Measurements from ENCODE around the gene MARCHF10.

The MARCHF10 gene

DNA sequence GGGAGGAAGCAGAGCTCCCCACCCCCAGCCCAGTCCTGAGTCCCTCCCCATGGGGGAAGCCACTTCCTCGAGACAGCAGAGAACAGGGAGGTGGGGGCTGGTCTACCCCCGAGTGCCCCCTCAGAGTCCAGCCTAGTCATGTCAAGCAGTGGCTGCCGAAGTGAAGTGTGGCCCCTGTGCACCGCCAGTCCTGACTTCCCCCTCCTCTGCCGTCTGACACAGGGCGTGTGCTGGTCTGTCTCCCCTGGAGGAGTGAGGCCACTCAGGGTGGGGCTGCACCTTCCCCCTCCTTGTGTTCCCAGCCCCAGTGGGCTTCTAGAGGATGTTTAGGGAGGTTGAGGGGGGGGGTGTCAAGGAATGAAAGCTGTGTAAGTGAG is 133.8 kb downstream of the MARCHF10 start:
- DNase-seq = no peak

DNA sequence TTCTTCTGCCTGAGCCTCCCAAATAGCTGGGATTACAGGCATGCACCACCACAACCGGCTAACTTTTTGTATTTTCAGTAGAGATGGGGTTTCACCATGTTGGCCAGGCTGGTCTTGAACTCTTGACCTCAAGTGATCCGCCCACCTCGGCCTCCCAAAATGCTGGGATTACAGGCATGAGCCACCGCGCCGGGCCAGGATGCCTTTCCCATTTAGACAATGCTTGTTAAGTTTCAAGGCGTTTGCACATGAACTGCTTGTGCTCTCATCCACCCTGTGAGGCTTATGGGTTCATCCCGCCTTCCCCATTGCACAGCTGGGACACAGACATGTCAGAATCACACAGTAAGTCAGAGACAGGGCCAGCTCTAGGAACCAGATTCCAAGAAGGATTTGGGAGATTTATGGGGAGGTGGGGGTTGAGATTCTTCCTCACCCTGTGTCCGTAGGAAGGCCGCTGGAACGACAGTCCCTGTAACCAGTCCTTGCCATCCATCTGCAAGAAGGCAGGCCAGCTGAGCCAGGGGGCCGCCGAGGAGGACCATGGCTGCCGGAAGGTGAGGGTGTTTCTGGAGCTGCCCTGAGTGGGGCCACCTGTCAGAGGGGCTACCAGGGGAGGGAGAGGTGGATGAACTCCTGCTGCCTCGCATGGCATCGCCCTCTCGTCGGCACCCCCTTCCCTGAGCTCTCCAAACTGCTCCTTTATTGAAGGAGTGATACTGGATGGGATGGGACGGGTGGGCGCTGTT is 134.3 kb downstream of the MARCHF10 start:
- DNase-seq = no peak

DNA sequence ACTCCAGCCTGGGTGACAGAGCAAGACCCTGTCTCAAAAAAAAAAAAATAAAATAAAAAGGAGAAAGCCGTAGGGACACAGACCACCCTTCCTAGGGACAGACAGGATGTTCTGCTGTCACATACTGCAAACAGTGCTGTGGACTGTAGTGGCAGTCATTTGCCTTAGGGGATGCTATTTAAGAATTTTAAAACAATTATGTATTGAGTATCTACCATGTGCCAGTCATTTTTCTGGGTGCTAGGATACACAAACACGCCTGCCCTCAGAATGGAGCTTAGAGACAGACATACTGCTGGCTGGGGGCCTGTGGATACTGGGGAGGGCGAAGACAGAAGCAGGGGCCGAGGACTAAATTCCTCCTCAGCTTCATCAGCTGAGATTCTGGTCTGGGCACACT is 135.2 kb downstream of the MARCHF10 start:
- DNase-seq = no peak

DNA sequence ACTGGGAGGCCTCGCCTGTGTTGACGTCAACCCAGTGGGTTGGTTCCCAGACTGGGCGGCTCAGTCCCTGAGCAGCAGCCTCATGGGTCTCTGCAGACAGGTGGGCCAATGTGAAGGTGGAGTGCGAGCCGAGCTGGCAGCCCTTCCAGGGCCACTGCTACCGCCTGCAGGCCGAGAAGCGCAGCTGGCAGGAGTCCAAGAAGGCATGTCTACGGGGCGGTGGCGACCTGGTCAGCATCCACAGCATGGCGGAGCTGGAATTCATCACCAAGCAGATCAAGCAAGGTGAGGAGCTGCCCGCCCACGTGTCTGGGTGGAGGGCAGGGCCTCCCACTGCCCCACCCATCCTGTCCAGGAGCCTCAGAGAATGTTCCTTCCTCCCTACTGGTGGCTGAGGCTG is 136.6 kb downstream of the MARCHF10 start:
- DNase-seq = peak; percentile 90

DNA sequence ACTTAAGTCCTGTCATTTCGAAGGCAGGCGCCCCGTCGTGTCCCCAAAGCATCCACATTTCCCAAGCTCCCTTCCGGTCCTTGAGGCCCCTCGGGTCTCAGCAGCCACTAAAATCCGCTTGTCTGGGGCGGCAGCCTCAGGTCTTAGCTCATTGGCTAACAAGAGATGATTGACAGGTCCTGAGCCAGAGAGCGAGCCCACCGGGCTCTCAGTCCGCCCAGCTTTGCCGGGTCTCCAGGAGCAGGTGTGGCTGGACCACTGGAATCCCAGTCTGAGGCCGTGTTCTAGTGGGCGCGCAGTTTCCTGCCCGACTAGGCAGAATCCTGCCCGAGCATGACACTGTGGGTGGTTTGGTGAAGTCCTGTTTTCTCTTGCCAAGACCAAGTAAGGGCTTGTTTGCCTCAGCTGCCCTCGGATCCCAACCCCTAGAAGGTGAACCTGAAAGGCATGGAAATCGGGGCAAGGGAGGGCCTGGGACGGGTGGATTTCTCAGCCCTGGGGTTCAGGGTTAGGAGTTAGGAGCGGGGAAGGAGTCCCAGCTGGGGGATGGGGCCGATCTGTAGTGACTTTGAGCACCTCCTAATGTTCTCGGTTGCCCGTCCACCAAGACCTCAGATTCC is 137.8 kb downstream of the MARCHF10 start:
- no peak for DNase-seq

DNA sequence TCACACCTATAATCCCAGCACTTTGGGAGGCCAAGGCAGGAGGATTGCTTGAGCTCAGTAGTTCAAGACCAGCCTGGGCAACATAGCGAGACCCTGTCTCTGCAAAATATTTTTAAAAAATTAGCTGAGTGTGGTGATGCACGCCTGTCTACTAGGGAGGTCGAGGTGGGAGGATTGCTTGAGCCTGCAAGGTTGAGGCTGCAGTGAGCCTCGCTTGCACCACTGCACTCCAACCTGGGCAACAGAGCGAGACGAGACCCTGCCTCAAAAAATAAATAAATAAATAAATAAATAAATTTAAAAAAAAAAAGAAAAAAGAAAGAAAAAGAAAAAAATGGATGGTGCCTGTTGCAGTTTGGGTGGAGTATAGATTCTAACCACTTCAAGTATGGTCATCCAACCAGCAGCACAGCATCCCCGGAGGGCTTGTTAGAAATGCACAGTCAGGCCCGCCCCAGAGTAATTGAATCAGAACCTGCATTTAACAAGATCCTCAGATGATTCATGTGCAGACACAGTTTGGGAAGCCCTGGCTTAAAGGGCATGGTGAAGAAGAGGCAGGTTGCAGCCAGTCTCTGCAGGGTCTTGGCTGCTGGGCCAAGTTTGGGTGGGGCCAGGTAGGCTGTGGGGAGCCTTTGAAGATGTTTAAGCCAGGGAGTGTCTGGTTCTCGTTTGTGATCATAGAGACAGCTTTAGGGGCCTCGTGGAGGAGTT is 139.9 kb downstream of the MARCHF10 start:
- DNase-seq = no peak

DNA sequence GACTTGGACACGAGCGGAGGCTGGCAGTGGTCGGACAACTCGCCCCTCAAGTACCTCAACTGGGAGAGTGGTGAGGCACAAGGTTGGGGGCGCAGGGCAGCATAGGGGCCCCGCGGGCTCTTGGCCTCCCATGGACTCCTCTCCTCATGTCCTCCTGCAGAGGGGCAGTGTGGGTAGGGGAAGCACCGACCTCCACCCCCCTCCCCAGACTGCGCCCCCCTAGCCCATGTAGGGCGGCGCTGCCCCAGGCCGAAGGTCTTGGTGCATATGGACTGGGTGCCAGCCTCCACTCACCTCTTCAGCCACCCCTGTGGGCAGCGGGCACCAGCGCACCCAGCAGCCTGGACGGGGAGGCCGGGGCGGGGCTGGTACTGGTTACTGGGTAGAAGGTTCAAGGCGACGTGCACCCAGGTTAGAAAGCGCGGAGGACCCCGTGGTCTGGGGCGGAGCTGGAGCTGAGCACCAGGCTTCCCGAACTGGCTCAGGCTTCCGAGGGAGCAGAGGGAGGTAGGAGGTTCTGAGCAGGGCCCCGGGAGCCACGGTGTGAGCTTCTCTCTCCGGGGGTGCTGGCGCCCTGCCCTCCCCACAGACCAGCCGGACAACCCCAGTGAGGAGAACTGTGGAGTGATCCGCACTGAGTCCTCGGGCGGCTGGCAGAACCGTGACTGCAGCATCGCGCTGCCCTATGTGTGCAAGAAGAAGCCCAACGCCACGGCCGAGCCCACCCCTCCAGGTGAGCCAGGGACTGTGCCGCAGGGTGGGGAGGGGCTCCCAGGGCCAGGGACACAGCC is 141.1 kb downstream of the MARCHF10 start:
- DNase-seq = no peak

DNA sequence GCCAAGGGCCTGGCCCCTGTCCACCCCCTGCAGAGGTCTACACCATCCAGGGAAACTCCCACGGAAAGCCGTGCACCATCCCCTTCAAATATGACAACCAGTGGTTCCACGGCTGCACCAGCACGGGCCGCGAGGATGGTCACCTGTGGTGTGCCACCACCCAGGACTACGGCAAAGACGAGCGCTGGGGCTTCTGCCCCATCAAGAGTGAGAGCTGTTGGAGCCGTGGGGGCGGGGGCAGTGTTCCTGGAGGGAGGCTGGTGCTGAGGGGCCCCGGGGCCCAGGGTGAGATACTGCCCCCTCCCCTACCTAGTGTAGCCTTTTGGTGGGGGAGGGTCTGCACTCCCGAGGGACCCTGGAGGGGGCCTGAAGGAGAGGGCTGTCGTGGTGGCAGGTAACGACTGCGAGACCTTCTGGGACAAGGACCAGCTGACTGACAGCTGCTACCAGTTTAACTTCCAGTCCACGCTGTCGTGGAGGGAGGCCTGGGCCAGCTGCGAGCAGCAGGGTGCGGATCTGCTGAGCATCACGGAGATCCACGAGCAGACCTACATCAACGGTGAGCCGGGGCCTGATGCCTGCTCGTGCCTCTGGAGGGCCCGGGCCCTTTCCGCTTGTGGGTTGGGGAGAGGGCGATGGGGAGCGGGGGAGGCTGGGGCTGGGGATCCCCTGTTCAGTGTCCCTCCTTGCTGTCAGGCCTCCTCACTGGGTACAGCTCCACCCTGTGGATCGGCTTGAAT is 141.9 kb downstream of the MARCHF10 start:
- no peak for DNase-seq

DNA sequence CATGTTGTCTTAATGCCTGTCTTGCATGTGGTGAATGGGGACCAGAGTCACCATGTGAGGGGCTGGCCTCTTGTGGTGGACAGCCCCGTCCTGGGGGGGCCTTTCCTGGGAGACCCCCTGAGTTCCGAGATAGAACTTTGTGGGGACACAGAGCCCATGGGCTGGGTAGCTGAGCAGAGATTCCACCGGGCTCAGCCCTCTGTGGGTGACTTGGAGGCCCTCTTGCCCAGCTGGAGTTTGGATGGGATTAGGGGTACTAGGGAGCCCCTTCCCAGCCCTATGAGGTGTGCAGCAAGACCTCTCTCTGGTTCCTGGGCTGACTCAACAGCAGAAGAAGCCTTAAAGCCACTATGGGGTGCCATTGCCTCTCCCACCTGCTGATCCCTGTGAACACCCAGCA is 142.5 kb downstream of the MARCHF10 start:
- DNase-seq = no peak

DNA sequence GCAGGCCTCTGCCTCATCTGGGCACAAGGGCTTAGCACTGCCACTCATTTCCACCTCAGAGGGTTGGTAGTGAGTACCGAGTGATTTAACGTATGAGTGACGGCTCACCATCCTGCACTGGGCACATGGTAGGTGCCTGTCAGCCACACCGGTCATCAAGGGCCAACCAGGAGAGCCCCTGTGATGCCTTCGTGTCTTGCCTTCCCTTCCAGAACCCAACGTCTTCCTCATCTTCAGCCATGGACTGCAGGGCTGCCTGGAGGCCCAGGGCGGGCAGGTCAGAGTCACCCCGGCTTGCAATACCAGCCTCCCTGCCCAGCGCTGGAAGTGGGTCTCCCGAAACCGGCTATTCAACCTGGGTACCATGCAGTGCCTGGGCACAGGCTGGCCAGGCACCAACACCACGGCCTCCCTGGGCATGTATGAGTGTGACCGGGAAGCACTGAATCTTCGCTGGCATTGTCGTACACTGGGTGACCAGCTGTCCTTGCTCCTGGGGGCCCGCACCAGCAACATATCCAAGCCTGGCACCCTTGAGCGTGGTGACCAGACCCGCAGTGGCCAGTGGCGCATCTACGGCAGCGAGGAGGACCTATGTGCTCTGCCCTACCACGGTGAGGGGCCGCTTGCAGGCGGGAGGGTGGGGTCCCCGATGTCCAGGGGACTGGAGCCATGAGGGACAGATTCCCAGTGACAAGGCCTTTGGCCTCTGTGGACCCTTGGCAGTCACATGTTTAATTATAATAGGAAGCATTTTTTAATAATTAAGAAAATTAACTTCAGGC is 143.6 kb downstream of the MARCHF10 start:
- no peak for DNase-seq

DNA sequence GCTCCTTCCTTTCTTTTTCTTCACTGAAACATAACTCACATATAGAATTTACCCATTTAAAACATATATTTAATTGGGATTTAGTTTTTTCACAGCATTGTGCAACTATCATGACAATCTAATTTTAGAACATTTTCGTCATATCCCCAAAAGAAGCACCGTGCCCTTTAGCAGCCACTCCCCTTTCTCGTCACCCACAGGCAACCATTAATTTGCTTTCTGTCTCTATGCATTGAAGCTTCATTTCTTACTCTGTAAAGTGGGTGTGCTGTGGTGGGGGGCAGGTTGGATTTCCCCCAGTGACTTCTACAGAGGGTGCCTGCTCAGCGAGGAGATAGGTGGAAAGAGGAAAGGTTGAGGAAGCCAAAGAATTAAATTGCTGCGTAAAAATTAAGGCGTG is 144.8 kb downstream of the MARCHF10 start:
- DNase-seq = no peak

DNA sequence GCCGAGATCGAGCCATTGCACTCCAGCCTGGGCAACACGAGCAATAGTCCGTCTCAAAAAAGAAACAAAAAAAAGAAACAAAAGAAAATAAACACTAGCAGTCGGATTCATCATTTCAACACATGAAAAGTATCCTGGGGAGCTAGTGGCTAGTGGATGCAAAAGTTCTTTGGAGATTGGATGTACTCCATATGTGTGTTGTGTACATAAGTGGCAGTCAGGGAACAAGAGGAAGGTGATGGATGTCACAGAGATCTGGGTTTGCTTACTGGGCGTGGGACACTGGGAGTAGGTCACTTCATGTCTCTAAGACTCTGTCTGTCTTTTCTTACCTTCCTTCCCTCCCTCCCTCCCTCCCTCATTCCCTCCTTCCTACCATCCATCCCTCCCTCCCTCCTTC is 145.3 kb downstream of the MARCHF10 start:
- no peak for DNase-seq

DNA sequence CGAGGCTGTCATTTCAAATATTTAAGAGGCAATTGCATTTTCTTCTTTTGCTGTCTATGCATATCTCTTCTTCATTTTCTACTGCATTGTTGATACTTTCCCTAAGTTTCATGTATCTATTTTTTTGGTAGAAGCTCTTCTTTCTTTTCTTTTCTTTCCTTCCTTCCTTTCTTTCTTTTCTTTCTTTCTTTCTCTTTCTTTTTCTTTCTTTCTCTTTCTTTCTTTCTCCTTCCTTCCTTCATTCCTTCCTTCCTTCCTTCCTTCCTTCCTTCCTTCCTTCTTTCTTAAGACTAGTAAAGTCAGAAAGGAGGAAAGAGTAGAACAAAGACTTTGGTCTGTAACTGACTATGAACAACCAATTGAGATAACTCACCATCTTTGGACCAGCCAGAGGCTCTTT is 146.8 kb downstream of the MARCHF10 start:
- no peak for DNase-seq

DNA sequence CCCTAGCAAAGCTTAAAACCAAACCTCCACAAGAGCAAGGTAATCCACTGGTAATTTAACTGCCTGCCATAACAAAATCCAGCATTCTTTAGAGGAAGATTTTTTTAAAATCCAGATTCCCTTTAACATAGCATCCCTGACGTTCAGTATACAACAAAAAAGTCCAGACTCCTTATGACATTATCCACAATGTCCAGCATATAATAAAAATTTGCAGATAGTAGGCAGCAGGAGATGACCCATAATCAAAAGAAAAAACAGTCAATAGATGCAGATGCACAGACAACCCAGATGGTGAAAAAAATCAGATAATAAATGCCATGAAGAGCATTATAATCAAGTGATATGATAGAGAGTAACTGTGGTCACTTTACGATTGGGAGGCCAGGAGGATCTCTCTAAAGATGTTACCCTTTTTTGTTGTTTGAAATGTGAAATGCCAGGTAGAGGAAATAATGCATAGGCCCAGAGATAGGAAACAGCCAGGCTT is 147.4 kb downstream of the MARCHF10 start:
- no peak for DNase-seq

DNA sequence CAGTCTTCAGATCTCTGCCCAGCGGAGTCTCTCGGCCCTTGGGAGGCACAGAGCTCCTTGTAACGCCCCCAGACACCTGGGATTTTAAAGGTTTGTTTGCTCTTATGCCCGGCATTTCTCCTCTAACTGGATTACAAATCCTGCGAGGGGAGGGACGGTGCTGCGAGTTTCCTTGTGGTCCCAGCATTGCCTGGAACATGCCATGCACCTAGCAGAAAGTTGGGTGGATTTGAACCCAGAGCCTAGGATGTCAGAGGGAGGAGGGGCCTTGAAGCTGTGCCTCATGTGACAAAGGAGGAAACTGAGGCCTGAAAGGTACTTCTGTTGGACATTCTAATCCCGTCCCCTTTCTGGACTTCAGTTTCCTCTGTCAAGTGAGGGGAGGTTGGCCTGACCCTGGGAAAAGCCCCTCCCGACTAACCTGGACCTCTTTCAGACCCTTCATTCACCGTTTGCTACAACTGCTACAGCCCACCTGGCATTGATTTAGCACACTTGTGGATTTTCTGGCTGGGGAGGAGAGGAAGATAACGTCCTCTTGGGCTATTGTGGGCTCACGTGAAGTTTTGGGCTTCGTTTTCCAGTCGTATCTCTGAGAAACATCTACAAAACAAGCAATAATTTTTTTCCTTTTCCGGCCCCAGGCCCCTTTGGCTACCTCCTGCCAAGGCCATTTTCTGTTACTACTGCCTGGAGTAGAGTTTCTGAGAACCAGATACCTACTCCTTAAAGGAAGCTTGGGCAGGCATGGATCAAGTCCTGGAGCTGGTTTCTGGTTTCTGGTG is 149.8 kb downstream of the MARCHF10 start:
- DNase-seq = no peak

DNA sequence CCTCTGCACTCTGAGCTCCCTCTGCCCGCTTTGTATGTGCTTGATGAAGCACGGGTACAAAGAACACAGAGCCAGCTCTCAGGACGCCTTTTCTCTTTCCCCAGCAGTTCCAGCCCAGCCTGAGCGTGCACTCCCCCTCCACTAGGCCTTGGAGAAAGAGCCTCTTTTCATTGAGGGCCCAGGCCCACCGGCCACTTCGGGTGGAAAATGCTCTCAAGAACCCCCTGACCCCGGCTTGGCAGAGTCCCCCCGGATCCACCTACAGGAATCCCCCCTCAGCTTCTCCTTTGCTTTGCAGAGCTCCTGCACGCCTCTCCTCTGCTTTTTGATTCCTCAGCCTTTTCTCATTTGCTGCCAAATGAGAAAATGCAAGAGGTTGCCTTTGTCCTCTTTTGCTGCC is 150.4 kb downstream of the MARCHF10 start:
- DNase-seq = no peak

DNA sequence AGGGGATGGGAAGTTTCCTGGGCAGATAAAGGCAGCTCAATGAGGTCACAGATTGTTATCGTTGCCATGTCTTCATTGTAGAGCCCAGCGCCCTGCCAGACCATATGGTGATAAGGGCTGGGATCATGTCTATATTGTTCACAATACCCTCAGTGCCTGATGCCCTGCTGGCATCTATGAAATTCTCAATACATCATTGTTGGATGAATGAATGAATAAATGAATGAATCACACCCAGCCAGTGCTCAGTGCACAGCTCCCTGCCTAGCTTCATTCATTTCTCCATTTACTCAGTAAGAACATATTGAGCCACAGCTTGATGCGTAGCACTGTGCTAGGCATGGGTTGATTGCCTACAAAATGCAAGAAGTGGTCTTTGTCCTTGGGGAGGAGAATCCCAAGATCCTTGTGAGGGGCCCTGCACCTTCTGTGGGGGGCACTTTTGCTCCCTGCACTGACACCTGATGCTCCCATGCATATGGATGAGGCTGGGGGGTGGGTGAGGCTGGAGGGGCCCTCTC is 150.9 kb downstream of the MARCHF10 start:
- DNase-seq = no peak

DNA sequence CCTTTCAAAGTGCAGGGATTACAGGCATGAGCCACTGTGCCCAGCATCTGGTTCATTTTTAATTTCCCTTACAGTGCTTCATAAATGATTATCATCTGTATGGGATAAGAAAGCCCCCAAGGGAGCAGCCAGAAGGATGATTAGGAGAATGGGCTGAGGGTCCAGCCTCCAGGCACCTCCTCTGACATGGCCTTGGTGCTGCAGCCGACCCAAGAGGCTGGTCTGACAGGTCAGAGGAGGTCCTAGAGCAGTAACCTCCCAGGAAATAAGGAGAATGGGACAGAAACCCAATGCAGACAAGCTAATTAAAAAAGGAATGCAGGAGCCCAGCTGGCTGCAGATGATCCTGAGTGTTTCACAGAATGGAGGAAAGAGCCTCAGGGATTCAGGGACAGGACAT is 151.7 kb downstream of the MARCHF10 start:
- DNase-seq = no peak

DNA sequence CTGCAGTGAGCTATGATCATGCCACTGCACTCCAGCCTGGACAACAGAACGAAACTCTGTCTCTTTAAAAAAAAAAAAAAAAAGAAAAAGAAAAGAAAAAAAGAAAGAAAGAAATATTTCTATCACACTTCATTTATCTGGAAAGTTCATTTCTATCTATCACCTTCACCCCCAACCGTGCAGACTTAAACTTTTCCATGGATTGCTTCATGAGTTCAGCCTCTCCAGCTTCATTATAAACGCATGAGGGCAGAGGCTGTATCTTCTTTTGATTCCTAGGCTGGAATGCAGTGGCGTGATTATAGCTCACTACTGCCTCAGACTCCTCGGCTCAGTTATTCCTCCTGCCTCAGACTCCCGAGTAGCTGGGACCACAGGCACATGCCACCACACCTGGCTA is 152.5 kb downstream of the MARCHF10 start:
- no peak for DNase-seq
